Stimulated activated CD4-positive, alpha-beta T cell treated with anti-CD3 and anti-CD28 coated beads, TNF-alpha, amount 100 ng/mL, for 4 hours (primary cell): ENCODE data around the gene TRAF3IP3.

Source experiments
- DNase-seq, 3 experiments: peaks; one replicate each; pipeline ENCODE4 v3.0.0-alpha.2; 2020; ENCODE audit warnings: low read depth in 3 of 3

TRAF3IP3 gene

DNA sequence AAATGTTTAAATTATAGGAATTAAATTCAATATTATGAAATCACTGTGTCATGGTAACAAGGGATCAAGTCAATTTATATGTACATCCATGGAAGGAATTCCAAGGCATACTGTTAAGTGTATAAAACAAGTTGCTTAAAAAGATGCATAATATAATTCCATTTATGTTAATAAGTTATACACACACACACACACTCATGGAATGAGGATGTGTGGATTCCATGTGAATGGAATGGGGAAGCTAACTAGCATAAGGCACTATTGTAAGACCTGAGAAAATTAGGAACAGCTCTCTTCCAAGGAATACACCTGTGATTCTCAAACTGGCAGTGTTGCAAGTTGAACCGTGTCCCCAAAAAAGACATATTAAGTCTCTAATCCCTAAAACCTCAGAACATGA is 17.6 kb upstream of the TRAF3IP3 start:
- no peak for DNase-seq

- DNase-seq: no peak
Measured at GRCh38 chr1:209741193-209741592, 14.7 kb upstream of the TRAF3IP3 start.

- DNase-seq: no peak
Measured at GRCh38 chr1:209741889-209742288, 14.0 kb upstream of the TRAF3IP3 start.

GRCh38 chr1:209742409-209743144 is 13.3 kb upstream of the TRAF3IP3 start:
- no peak for DNase-seq

- no peak for DNase-seq
Measured at GRCh38 chr1:209743145-209743482, 12.7 kb upstream of the TRAF3IP3 start.

DNA sequence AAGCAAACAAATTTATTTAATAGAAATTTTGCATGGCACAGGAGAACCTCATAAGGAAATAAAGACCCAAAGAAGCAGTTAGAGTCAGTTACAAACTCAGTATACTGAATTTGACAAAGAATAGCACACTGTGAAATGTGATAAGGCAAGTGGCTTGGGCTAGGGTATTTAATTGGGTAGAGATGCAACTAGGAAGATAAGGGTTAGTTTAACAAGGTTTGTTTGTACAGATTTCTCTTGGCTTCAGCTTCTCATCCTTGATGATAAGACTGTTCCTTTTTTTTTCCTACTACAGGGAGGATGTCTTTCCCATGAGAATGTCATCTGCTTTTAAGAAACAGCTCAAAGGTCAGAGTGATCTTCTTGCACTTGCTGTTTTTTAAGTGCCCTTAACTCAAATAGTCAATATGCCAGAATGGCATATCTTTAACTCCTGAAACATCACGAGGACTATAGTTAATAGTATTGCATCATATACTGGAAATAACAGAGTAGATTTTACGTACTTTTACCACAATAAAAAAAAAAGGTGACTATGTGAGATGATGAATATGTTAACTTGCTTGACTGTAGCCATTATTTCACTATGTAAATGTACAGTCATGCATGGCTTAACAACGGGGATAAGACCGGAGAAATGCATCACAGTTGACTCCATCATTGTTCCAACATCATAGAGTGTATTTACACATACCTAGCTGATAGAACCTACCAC is 9.2 kb upstream of the TRAF3IP3 start:
- no peak for DNase-seq

DNA sequence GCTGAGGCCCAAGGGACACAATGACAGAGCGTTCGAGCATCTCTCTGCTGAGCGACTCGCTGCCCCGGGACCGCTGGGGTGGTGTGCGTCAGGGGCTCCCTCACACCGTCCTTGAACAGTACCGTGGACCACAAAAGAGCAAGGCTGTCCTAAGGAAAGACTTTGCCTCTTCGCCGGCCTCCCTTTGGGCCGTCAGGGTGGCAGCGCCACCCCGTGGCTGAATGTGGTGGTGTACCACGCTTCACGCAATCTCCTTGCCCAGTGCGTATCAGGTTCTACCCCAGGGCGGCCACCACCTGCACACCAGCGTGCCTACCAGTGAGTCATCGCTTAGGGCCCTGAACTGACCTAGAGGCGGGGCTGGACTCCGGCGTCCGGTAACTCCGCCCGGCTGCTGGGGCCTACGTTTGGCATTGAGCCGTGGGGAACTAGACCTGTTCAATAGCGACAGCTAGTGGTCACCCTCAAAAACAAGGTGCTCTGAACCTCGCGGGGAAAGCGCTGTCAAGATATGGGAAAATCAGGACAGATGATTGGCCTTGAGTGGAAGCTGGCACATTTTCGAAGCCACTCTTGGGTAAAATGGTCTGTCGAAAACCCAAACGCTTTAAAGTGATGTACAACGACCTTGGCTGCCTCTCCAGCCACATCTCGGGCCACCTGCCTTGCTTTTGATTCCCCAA is 8.1 kb upstream of the TRAF3IP3 start:
- DNase-seq: peak; percentile 66 to 75 (median 70)

DNA sequence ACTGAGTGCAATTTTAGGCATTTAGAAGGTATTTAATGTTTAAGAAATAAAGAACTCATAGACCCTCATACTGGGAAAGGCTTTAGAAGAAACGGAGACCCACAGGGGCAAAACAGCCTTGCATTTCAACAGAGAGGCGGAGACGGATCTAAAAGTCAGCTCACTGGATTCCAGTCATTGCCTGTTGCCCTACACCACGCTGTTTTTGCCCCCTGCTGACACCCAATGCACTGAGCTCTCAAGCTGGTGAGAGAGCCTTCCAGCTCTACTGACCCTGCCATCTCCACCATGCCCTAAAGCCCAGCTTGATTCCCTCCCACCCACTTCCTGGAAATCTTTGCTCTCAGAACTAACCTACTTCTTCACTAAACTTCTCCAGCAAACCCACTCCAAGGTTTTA is 7.2 kb upstream of the TRAF3IP3 start:
- DNase-seq: no peak

DNA sequence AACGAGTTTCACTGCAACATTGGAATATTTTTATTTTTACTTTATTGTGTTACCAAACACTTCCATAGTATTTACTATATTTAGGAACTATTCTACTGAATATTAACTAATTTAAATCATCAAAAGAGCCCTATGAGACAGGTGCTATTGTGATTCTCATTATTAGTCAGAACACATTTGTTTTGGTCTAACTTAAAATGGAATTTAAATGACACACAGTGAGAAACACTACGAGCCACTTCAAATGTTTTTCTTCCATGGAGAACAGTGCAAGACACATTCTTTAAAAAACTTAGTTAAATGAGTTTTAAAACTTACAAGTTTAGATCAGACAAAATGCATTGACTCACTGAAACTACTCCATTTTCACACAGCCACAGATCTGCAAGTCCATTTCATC is 6.6 kb upstream of the TRAF3IP3 start:
- no peak for DNase-seq

DNA sequence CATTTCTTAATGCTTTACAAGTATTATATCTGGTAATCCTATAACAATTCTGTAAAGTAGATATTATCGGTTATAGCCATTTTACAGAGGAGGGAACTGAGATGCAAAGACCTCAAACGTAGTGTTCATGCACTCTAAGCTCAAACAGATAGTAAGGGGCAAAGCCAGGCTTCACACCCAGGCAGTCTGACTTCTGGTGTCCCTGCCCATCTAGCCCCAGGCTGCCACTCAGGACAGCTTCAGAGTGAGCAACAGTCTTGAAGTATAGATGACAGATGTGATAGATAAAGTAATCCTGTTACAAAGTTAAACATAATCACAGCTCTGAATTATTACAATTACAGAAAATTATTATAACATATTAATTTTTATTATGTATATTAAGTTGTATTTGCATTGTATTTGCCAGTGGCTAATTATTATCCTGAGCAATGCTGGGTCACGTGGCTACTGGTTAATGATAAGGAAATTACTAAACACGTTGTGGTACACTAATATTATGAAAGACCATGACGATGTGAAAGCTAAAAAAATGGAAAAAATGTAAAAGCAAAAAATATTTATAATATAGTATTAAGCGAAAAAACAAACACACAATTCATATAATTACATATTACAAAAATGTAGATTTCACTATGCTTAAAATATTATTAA is 6.1 kb upstream of the TRAF3IP3 start:
- DNase-seq: no peak

GRCh38 chr1:209751627-209752231 is 4.1 kb upstream of the TRAF3IP3 start:
- DNase-seq: no peak

- DNase-seq: no peak
Measured at GRCh38 chr1:209752890-209753289, 3.0 kb upstream of the TRAF3IP3 start.

DNA sequence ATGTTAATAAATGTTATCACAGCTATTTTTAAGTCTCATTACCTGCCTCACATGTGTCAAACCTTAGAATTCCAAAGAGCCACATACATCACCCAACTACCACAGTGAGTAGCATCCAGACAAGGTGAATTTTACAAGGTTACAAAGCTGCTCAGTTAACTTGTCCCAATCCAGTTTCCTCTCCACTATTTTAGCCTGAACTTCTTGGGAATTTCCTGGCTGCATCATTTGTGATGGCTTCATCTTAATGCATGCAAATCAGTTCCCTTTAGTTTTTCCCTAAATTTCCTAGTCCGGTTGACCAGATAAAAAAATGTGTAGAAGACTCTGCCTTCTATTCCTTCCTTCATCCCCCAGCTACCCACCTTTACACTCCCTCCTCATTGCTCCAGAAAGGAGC is 597 bp upstream of the TRAF3IP3 start:
- DNase-seq: no peak

GRCh38 chr1:209756615-209757445 is 977 bp downstream of the TRAF3IP3 start:
- no peak for DNase-seq

- DNase-seq: no peak
Measured at GRCh38 chr1:209758400-209758799, 2.5 kb downstream of the TRAF3IP3 start.

DNA sequence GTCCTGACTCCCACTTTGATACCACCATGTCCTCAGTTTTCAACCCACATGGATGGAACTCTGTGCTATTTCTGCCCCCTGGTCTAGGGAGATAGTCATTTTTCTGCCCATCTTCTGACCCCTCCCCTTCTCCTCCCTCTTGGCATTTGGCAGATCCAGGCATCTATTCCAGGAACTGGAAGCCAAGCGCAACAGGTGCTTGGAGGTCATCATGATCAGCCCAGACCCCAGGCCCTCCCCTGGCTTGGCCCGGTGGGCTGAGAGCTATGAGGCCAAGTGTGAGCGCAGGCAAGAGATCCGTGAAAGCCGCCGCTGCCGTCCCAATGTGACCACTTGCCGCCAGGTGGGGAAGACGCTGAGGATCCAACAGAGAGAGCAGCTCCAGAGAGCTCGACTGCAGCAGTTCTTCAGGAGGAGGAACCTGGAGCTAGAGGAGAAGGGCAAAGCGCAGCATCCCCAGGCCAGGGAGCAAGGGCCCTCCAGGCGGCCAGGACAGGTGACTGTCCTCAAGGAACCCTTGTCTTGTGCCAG is 4.0 kb downstream of the TRAF3IP3 start:
- DNase-seq: no peak

DNA sequence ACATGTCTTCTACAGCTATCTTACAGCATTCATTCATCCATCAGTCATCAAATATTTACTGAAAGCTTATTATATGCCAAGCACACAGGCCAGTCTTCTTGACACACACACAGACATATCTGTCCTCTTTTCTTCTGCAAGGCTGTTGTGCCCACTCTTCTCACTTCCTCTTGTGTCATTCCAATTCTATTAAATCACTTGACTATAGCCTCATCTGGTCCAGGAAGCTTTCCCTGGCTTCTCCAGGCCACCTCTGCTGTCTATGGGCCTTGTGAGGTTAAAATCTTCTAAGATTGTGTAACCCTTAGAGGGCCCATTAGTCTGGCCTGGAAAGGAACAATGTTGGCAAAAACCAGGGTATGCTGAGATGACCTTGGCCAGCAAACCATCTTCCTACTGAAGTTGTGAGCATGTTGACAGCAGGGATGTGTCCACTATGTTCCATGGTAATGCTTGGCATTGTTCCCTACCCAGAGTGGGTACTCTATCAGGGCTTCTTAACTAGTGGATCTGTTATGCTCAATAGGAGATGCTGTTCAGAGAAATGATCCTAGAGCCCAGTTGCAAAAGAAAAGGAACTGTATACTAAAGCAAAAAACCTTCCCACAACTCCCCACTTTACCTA is 5.3 kb downstream of the TRAF3IP3 start:
- DNase-seq: no peak

DNA sequence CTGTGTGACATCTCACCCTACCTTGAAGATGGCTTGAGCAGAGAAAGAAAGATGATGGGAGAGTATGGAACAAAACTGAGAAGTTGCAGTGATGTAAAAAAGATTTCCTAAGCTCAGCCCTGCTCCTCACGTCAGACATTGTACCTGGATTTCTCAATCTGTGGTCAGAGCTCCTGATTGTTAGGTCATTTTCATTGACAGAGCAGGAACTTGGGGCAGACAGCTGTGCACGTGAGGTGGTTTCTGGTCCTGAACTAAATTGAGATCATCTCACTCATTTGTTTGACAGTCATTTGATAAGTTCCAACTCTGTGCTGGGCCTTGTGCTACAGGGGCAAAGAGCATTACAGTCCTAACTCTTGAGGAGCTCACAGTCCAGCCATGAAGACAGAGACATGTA is 10.2 kb downstream of the TRAF3IP3 start:
- DNase-seq: no peak

- DNase-seq: no peak
Measured at GRCh38 chr1:209767096-209767495, 11.2 kb downstream of the TRAF3IP3 start.

GRCh38 chr1:209767706-209768105 is 11.9 kb downstream of the TRAF3IP3 start:
- no peak for DNase-seq
